Measurements from ENCODE around the gene RPS18. TPM values are rescaled to one million over a fixed set of nuclear protein-coding genes. Genes with fewer than 3 reads are reported as not detected.

The RPS18 gene
- total RNA-seq, 1 donor from 2014 or later = 12,112 TPM

DNA sequence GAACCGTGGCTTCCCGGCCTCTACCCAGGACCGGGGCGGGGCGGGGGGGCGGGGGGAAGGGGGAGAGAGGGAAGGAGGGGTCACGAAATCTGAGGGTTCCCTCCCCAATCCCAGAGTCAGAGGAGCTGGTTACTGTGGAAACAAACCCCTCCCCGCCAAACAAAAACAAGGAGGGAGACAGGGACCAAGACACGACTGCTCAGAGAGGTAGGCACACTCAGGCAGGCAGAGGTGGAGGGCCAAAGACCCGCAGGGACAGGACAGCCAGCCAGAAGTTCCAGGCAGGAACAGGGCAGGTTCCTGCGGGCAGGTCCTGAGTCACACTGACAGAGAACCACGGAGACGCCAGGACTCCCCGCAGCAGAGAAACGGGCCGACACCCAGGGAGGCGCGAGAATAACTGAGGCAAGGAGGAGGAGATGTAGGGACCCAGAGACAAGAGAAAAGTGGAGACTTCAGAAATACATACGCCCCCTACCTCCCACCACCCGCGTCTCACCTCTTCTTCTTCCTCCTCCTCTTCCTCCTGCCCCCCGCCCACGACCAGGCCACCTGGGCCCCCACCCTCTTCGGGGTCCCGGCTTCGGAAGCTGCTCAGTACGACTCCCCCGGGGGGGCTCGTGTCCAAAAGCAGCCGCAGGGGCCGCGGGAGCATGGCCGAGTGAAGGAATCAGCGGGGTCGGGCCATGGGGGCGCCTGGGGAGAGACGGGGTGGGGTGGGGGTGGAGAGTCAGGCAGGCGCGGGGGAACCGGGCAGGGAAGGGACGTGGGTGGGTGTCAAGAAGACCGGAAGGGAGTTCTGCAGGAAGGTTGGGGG lies 26.3 kb downstream of the RPS18 start:
- peak overlapping the region; percentile 90 for H3K4me3 ChIP-seq (ENCODE audit: low read depth, low read length)
- FAIRE-seq (no peak), DNase-seq (ENCODE audit: low read depth) (peak; percentile 93)
- H3K27me3 ChIP-seq (ENCODE audit: control insufficient read depth, insufficient read depth, low read length) = no peaks in the 10 kb centered on the region
- TF ChIP-seq, protein P1, sequence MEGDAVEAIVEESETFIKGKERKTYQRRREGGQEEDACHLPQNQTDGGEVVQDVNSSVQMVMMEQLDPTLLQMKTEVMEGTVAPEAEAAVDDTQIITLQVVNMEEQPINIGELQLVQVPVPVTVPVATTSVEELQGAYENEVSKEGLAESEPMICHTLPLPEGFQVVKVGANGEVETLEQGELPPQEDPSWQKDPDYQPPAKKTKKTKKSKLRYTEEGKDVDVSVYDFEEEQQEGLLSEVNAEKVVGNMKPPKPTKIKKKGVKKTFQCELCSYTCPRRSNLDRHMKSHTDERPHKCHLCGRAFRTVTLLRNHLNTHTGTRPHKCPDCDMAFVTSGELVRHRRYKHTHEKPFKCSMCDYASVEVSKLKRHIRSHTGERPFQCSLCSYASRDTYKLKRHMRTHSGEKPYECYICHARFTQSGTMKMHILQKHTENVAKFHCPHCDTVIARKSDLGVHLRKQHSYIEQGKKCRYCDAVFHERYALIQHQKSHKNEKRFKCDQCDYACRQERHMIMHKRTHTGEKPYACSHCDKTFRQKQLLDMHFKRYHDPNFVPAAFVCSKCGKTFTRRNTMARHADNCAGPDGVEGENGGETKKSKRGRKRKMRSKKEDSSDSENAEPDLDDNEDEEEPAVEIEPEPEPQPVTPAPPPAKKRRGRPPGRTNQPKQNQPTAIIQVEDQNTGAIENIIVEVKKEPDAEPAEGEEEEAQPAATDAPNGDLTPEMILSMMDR (IDR thresholded peaks at IDR 0.05; ENCODE audit: insufficient read depth, low read length, severe bottlenecking) = no peak
- H3K36me3 ChIP-seq (ENCODE audit: control insufficient read depth, insufficient read depth, low read length) = peaks cover 23% of the 10 kb centered on the region

DNA sequence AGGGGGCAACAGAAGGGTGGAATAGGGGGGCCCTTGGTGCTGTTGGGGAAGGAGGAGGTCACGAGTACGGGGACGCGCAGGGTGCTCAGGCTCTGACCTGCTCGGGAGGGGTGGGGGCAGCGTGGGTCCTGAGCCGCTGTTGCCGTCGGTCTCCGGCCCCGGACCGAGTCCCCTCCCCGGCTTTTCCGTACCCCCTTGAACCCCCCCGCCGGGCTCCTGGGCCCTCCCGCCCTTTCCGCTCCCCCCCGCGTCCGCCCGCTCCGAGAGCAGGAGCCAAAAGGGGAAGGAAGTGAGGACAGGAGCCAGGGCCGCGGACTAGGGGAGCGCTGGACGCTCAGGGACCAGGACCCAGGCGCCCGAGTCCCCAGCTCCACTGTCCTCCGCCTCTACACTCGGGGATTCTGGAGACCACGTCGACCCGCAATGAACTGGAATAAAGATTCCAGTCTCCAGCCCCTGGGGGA lies 26.9 kb downstream of the RPS18 start, which contains the start of gene RGL2:
Gene RGL2 (minus strand): TSS at position 170 of the 464 bp plus-strand sequence. CDS start 332 bp downstream, outside the sequence.
- peak within 1 kb of the TSS; percentile 90 for H3K4me3 ChIP-seq (ENCODE audit: low read depth, low read length)
- FAIRE-seq (no peak), DNase-seq (ENCODE audit: low read depth) (peak; percentile 32)
- H3K27me3 ChIP-seq (ENCODE audit: control insufficient read depth, insufficient read depth, low read length) = no peaks in the 10 kb centered on the region
- TF ChIP-seq, protein P1 (IDR thresholded peaks at IDR 0.05; ENCODE audit: insufficient read depth, low read length, severe bottlenecking) = no peak
- H3K36me3 ChIP-seq (ENCODE audit: control insufficient read depth, insufficient read depth, low read length) = peaks cover 18% of the 10 kb centered on the region

DNA sequence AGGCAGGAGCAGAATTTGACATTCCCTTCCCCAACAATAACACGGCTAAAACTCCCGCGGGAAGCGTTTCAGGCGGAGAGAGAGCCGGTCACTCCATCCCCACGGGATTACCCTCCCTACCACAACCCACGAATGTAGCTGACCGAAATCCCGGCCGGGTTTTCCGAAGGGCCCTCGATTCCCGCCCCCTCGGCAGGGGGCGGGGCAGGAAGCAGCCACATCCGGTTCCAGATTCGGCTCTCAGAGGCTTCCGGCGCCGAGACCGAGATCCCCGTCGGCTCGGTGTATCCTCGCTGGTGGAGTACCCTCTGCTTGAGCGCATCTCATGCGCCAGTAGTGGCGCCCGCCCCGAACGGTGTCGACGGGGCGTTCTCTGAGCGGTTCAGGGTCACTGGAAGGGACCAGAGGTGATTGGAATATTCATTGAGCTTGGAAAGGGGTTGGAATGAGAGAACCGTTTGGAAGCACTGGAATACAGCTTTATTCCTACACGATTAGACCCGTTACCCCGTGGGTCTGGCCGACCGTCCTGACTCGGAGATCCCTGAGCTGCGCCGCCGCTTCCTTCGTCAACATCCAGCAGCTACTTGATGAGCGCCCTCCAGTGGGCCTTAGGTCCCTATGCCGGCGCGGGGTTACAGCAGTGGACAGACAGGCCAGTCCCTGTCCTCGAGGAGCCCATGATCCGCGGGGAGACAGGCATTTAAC lies 27.5 kb downstream of the RPS18 start:
- Histone ChIP-seq H3K4me3 (ENCODE audit: low read depth, low read length) (peak overlapping the region; percentile 90), H3K27me3 (ENCODE audit: control insufficient read depth, insufficient read depth, low read length) (no peaks in the 10 kb centered on the region), H3K36me3 (ENCODE audit: control insufficient read depth, insufficient read depth, low read length) (peaks cover 21% of the 10 kb centered on the region)
- TF ChIP-seq, protein P1 (IDR thresholded peaks at IDR 0.05; ENCODE audit: insufficient read depth, low read length, severe bottlenecking) = peak; percentile 87
- FAIRE-seq = no peak
- peak; percentile 75 for DNase-seq (ENCODE audit: low read depth)

DNA sequence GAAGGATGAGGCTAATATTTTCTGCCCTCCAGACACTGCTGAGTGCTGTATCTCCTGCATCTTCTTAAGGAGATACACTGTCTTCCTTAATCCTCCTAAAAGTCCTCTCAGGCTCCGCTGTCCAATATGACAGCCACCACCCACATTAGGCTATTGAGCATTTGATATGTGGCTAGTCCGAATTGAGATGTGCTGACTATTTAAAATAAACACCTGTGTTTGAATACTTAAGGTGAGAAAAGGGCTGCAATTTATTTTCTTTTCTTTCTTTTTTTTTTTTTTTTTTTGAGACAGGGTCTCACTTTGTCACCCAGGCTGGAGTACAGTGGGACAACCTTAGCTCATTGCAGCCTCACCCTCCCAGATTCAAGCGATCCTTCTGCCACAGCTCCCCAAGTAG lies 30.0 kb downstream of the RPS18 start:
- TF ChIP-seq, protein P1 (IDR thresholded peaks at IDR 0.05; ENCODE audit: insufficient read depth, low read length, severe bottlenecking) = no peak
- Histone ChIP-seq H3K27me3 (ENCODE audit: control insufficient read depth, insufficient read depth, low read length) (no peaks in the 10 kb centered on the region), H3K4me3 (ENCODE audit: low read depth, low read length) (no peak overlapping the region), H3K36me3 (ENCODE audit: control insufficient read depth, insufficient read depth, low read length) (peaks cover 8% of the 10 kb centered on the region)
- no peak for DNase-seq (ENCODE audit: low read depth)
- no peak for FAIRE-seq

DNA sequence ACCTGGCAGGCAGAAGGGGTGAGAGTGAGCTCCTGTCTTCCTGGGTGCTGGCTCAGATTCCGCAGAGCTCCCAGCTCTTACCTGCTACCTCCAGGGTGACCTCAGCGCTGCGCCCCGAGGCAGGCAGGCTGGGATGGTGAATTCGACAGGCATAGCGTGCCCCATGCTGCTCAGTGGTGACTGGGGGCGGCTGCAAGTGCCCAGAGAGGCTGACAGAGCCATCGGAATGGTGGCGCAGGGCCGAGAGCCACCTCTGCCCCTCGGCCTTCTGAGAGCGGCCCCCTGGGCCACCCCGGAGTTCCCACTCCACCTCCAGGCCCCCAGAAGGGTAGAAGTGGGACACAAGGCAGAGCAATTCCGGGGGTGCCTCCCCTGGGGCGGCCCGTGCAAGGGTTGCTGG lies 32.3 kb downstream of the RPS18 start:
- TF ChIP-seq, protein P1 (IDR thresholded peaks at IDR 0.05; ENCODE audit: insufficient read depth, low read length, severe bottlenecking) = no peak
- Histone ChIP-seq H3K4me3 (ENCODE audit: low read depth, low read length) (no peak overlapping the region), H3K36me3 (ENCODE audit: control insufficient read depth, insufficient read depth, low read length) (peaks cover 8% of the 10 kb centered on the region), H3K27me3 (ENCODE audit: control insufficient read depth, insufficient read depth, low read length) (no peaks in the 10 kb centered on the region)
- FAIRE-seq (no peak), DNase-seq (ENCODE audit: low read depth) (no peak)
